OCI-LY7 (cell line): ENCODE results near the gene COPE. TPM values are rescaled to one million over a fixed set of nuclear protein-coding genes. Genes with fewer than 3 reads are reported as not detected.

Source experiments
- BruUV-seq: library from RNA; stranded (reverse); fragments of 400-500 nt; replicated peaks from 2 replicates; lab custom pipeline; 2021; lab: Mats Ljungman, UMichigan
- CTCF ChIA-PET: fragments of 300-600 bp; sonication (Branson Sonifier 250); formaldehyde crosslinking; loops from one replicate; lab custom pipeline; 2022; ENCODE audit warnings: antibody characterized with exemption; ENCODE audit not compliant: unreplicated experiment; lab: Charles Lee
- POLR2A ChIA-PET: fragments of 300-600 bp; sonication (Branson Sonifier 250); formaldehyde crosslinking; loops from one replicate; lab custom pipeline; 2022; ENCODE audit warnings: antibody characterized with exemption; lab: Charles Lee
- DNase-seq: peaks from one replicate; pipeline ENCODE4 v3.0.0-alpha.2; 2015; ENCODE audit warnings: low spot score
- H2AFZ ChIP-seq: fragments of 200-600 bp; sonication (generic), shearing (Covaris generic); 2 replicates; pipeline ENCODE4 v1.6.1; 2014; ENCODE audit warnings: mild to moderate bottlenecking, antibody characterized with exemption, low read length, moderate library complexity
- H3K27ac ChIP-seq: fragments of 200-600 bp; sonication (generic); 2 replicates; pipeline ENCODE4 v1.5.1; 2014; ENCODE audit warnings: mixed run types, low read depth, mild to moderate bottlenecking, moderate library complexity, low read length, inconsistent platforms; ENCODE audit not compliant: poor library complexity, severe bottlenecking
- H3K36me3 ChIP-seq: fragments of 200-600 bp; sonication (generic); 2 replicates; pipeline ENCODE4 v1.6.1; 2014; ENCODE audit warnings: mild to moderate bottlenecking, antibody characterized with exemption, low read length, moderate library complexity, mixed read lengths; ENCODE audit not compliant: insufficient read depth
- H3K4me1 ChIP-seq: fragments of 200-600 bp; sonication (generic); 2 replicates; pipeline ENCODE4 v1.5.1; 2014; ENCODE audit warnings: mild to moderate bottlenecking, low read length; ENCODE audit not compliant: insufficient read depth, poor library complexity, severe bottlenecking
- H3K4me2 ChIP-seq: fragments of 200-600 bp; sonication (generic); 2 replicates; pipeline ENCODE4 v1.6.1; 2014; ENCODE audit warnings: mild to moderate bottlenecking, low read length
- H3K4me3 ChIP-seq: fragments of 200-600 bp; sonication (generic); 2 replicates; pipeline ENCODE4 v1.5.1; 2014; ENCODE audit warnings: mild to moderate bottlenecking, low read depth, low read length; ENCODE audit not compliant: poor library complexity, severe bottlenecking
- H3K79me2 ChIP-seq: fragments of 200-600 bp; sonication (generic); 2 replicates; pipeline ENCODE4 v1.6.1; 2016; ENCODE audit warnings: low read depth, mild to moderate bottlenecking, low read length, moderate library complexity, mixed read lengths; ENCODE audit not compliant: insufficient read depth
- H3K9me2 ChIP-seq: fragments of 200-600 bp; sonication (generic); 2 replicates; pipeline ENCODE4 v1.6.1; 2016; ENCODE audit warnings: mild to moderate bottlenecking, low read length, mixed read lengths; ENCODE audit not compliant: insufficient read depth
- H3K9me3 ChIP-seq: fragments of 200-600 bp; sonication (generic); 2 replicates; pipeline ENCODE4 v1.6.1; 2014; ENCODE audit warnings: mild to moderate bottlenecking, mixed run types, low read length, mixed read lengths
- H4K20me1 ChIP-seq: fragments of 200-600 bp; sonication (generic); 2 replicates; pipeline ENCODE4 v1.6.1; 2014; ENCODE audit warnings: mild to moderate bottlenecking, antibody characterized with exemption, low read length, moderate library complexity, mixed read lengths; ENCODE audit not compliant: insufficient read depth
- EZH2phosphoT487 ChIP-seq: fragments of 200-600 bp; sonication (generic); IDR thresholded peaks from 2 replicates; pipeline ENCODE4 v1.6.1; 2018; ENCODE audit warnings: low read depth, borderline replicate concordance, mild to moderate bottlenecking, mixed run types, antibody characterized with exemption, low read length, moderate library complexity, mixed read lengths
- intact Hi-C: fragments of 100-400 bp; cut with micrococcal nuclease; formaldehyde crosslinking; loops from one replicate; pipeline ENCODE4 v1.10.0; 2022; ENCODE audit not compliant: unreplicated experiment
- total RNA-seq, 2 experiments: library from RNA; depleted of rRNA in 1 of 2; stranded (reverse); fragments of >200 nt in 1 of 2; shearing (Covaris generic) in 1 of 2; gene quantifications; 2 replicates each; pipeline ENCODE4 v1.2.3, GENCODE V29; 2014 to 2022
- TF ChIP-seq, protein P1 (sequence below): fragments of 200-600 bp; sonication (generic); conservative IDR thresholded peaks from 2 replicates; pipeline ENCODE4 v1.5.1; 2014; ENCODE audit warnings: mild to moderate bottlenecking, antibody characterized with exemption, low read length, moderate library complexity, mixed read lengths

COPE gene
- total RNA-seq, 2 experiments from 2014 or later: 255 to 256 TPM

DNA sequence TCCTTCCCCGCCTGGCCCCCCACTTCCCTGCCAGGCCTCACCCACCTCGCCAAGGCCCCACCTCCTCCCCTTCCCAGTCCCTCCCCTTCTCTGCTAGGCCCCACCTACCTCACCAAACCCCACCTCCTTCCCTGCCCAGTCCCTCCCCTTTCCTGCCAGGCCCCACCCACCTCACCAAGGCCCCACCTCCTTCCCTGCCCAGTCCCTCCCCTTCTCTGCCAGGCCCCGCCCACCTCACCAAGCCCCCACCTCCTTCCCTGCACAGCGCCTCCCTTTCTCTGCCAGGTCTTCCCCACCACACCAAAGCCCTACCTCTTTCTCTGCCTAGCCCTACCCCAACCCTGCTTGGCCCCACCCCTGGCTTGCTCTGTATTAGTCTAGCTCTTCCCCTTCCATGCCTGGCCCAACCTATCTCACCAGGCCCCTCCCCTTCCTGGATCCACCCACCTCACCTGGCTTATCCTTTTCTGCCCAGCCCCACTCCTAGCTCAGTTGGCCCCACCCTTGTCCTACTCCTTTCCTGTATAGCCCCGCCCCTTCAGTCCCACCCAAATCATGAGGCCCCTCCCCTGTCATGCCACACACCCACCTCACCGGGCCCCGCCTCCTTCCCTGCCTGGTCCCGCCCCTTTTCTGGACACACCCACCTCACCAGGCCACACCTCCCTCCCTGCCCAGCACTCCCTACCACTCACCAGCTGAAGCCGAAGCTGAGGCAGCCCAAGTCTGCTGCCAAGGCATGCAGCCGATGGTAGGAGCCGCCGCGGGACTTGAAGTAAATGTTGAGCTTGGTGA, 39.4 kb downstream of the COPE start:
- TF ChIP-seq EZH2phosphoT487: no peak
- TF ChIP-seq, protein P1, sequence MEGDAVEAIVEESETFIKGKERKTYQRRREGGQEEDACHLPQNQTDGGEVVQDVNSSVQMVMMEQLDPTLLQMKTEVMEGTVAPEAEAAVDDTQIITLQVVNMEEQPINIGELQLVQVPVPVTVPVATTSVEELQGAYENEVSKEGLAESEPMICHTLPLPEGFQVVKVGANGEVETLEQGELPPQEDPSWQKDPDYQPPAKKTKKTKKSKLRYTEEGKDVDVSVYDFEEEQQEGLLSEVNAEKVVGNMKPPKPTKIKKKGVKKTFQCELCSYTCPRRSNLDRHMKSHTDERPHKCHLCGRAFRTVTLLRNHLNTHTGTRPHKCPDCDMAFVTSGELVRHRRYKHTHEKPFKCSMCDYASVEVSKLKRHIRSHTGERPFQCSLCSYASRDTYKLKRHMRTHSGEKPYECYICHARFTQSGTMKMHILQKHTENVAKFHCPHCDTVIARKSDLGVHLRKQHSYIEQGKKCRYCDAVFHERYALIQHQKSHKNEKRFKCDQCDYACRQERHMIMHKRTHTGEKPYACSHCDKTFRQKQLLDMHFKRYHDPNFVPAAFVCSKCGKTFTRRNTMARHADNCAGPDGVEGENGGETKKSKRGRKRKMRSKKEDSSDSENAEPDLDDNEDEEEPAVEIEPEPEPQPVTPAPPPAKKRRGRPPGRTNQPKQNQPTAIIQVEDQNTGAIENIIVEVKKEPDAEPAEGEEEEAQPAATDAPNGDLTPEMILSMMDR: no peak
- H3K4me3 ChIP-seq: no peak overlapping the region
- no peak overlapping the region for H3K4me2 ChIP-seq
- no TSS peak for BruUV-seq
- no peaks in the 10 kb centered on the region for H3K4me1 ChIP-seq
- no peaks in the 10 kb centered on the region for H3K79me2 ChIP-seq
- no peaks in the 10 kb centered on the region; the same call in 1 of the 2 replicates for H3K36me3 ChIP-seq
- intact Hi-C loops: no loop called here
- peak; percentile 83 for DNase-seq
- no peaks in the 10 kb centered on the region for H3K9me3 ChIP-seq
- H3K27ac ChIP-seq: no peak overlapping the region
- no peaks in the 10 kb centered on the region for H3K9me2 ChIP-seq
- POLR2A ChIA-PET: interaction anchor here (0.6 to 1.2 kb wide), 6 partner anchors 9 to 618 kb away, joined by 3 to 6 read pairs (median 3); no protein-coding TSS in a partner anchor
- no peak overlapping the region for H2AFZ ChIP-seq
- no peaks in the 10 kb centered on the region for H4K20me1 ChIP-seq
- CTCF ChIA-PET: interaction anchor here (0.6 kb wide), 1 partner anchor 29 kb away, joined by 3 read pairs; no protein-coding TSS in a partner anchor

DNA sequence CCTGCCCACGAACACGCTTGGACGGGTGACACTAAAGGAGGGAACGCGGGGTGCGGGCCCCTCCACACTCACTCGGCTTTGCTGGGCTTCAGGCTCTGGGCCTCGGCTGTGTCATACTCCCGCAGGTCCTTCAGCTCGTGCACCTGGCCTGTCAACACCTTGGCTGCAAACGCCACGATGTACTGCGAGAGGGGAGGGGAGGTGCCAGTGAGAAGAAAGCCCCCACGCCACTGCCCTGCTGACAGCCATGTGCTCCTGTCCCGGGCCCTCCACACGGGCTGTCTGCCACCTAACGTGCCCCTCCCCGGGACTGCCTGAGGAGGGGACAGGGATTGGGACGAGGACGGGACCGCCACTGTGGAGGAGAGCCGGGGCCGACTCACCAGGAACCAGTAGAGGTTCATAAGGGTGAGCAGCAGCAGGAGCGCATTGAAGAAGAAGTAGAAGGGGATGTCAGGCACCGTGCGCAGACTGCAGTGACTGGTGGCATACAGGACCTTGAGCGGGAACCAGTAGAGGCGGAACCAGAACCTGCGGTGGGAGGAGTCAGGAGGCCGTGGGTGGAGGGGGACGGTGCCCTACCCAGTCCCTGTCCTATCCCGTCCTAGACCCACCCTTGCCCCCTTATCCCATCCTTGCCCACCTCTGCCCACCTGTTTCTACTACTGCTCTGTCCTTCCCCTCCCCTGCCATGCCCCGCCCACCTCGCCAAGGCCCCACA, 40.2 kb downstream of the COPE start:
- Histone ChIP-seq H3K4me2 (no peak overlapping the region), H2AFZ (no peak overlapping the region), H4K20me1 (no peaks in the 10 kb centered on the region), H3K4me3 (no peak overlapping the region), H3K9me2 (no peaks in the 10 kb centered on the region), H3K27ac (no peak overlapping the region), H3K36me3 (no peaks in the 10 kb centered on the region; the same call in 1 of the 2 replicates), H3K9me3 (no peaks in the 10 kb centered on the region), H3K79me2 (no peaks in the 10 kb centered on the region), H3K4me1 (no peaks in the 10 kb centered on the region)
- no TSS peak for BruUV-seq
- TF ChIP-seq, protein P1: no peak
- no peak for TF ChIP-seq EZH2phosphoT487
- POLR2A ChIA-PET: interaction anchor here (0.7 to 1.2 kb wide), 3 partner anchors 10 to 104 kb away, joined by 3 read pairs; no protein-coding TSS in a partner anchor
- CTCF ChIA-PET: interaction anchor here (0.6 kb wide), 1 partner anchor 28 kb away, joined by 3 read pairs; no protein-coding TSS in a partner anchor
- DNase-seq: no peak
- intact Hi-C loops: no loop called here
